ENCODE results near the gene TSPAN18.

DNA sequence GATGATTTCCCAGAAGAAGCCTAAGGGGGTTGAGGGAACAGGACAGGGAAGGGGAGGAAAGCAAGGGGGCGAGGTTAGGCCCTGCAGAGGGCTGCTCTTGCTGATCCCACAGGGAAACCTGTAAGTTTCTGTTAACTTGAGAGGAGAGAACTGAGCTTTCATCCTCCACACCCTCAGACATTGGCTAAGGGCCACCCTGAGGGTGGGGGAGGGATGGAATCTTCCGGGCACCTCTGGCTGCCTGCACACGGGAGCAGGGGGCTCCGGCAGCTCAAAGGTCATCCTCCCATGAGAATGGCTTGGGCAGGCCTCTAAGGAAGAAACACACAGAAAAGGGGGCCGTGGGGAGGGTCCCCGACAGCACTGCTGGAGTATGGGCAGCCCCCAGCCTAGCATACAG is 108.1 kb downstream of the TSPAN18 start:
- TF ChIP-seq, protein P1, sequence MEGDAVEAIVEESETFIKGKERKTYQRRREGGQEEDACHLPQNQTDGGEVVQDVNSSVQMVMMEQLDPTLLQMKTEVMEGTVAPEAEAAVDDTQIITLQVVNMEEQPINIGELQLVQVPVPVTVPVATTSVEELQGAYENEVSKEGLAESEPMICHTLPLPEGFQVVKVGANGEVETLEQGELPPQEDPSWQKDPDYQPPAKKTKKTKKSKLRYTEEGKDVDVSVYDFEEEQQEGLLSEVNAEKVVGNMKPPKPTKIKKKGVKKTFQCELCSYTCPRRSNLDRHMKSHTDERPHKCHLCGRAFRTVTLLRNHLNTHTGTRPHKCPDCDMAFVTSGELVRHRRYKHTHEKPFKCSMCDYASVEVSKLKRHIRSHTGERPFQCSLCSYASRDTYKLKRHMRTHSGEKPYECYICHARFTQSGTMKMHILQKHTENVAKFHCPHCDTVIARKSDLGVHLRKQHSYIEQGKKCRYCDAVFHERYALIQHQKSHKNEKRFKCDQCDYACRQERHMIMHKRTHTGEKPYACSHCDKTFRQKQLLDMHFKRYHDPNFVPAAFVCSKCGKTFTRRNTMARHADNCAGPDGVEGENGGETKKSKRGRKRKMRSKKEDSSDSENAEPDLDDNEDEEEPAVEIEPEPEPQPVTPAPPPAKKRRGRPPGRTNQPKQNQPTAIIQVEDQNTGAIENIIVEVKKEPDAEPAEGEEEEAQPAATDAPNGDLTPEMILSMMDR (conservative IDR thresholded peaks at IDR 0.05; ENCODE audit: low read depth in 2 of 2) = no peak
- no peak for TF ChIP-seq EZH2 (IDR thresholded peaks at IDR 0.05; ENCODE audit: low read depth, unreplicated experiment)
- no peak for TF ChIP-seq ZNF114 (CRISPR knock-in tag; IDR thresholded peaks at IDR 0.05)
- no peak for TF ChIP-seq POLR2AphosphoS5 (IDR thresholded peaks at IDR 0.05; ENCODE audit: low read depth)
- no peak for TF ChIP-seq EZH2phosphoT487 (IDR thresholded peaks at IDR 0.05; ENCODE audit: unreplicated experiment)
- no peak for TF ChIP-seq JUNB (IDR thresholded peaks at IDR 0.05; ENCODE audit: unreplicated experiment)
- no peak for TF ChIP-seq ETS1 (IDR thresholded peaks at IDR 0.05)

Data from GM23338 (cell line).